OCI-LY7 (cell line): ENCODE results near the gene ALOX5. TPM values are rescaled to one million over a fixed set of nuclear protein-coding genes. Genes with fewer than 3 reads are reported as not detected.
A peak's percentile ranks its signal among the peaks of the same experiment; 100 is the strongest.

Experiments
- BruUV-seq: library from RNA; stranded (reverse); fragments of 400-500 nt; replicated peaks from 2 replicates; lab custom pipeline; 2021; lab: Mats Ljungman, UMichigan
- CTCF ChIA-PET: fragments of 300-600 bp; sonication (Branson Sonifier 250); formaldehyde crosslinking; loops from one replicate; lab custom pipeline; 2022; ENCODE audit warnings: antibody characterized with exemption; ENCODE audit not compliant: unreplicated experiment; lab: Charles Lee
- POLR2A ChIA-PET: fragments of 300-600 bp; sonication (Branson Sonifier 250); formaldehyde crosslinking; loops from one replicate; lab custom pipeline; 2022; ENCODE audit warnings: antibody characterized with exemption; lab: Charles Lee
- DNase-seq: peaks from one replicate; pipeline ENCODE4 v3.0.0-alpha.2; 2015; ENCODE audit warnings: low spot score
- H2AFZ ChIP-seq: fragments of 200-600 bp; sonication (generic), shearing (Covaris generic); 2 replicates; pipeline ENCODE4 v1.6.1; 2014; ENCODE audit warnings: mild to moderate bottlenecking, antibody characterized with exemption, low read length, moderate library complexity
- H3K27ac ChIP-seq: fragments of 200-600 bp; sonication (generic); 2 replicates; pipeline ENCODE4 v1.5.1; 2014; ENCODE audit warnings: mixed run types, low read depth, mild to moderate bottlenecking, moderate library complexity, low read length, inconsistent platforms; ENCODE audit not compliant: poor library complexity, severe bottlenecking
- H3K36me3 ChIP-seq: fragments of 200-600 bp; sonication (generic); 2 replicates; pipeline ENCODE4 v1.6.1; 2014; ENCODE audit warnings: mild to moderate bottlenecking, antibody characterized with exemption, low read length, moderate library complexity, mixed read lengths; ENCODE audit not compliant: insufficient read depth
- H3K4me1 ChIP-seq: fragments of 200-600 bp; sonication (generic); 2 replicates; pipeline ENCODE4 v1.5.1; 2014; ENCODE audit warnings: mild to moderate bottlenecking, low read length; ENCODE audit not compliant: insufficient read depth, poor library complexity, severe bottlenecking
- H3K4me2 ChIP-seq: fragments of 200-600 bp; sonication (generic); 2 replicates; pipeline ENCODE4 v1.6.1; 2014; ENCODE audit warnings: mild to moderate bottlenecking, low read length
- H3K4me3 ChIP-seq: fragments of 200-600 bp; sonication (generic); 2 replicates; pipeline ENCODE4 v1.5.1; 2014; ENCODE audit warnings: mild to moderate bottlenecking, low read depth, low read length; ENCODE audit not compliant: poor library complexity, severe bottlenecking
- H3K79me2 ChIP-seq: fragments of 200-600 bp; sonication (generic); 2 replicates; pipeline ENCODE4 v1.6.1; 2016; ENCODE audit warnings: low read depth, mild to moderate bottlenecking, low read length, moderate library complexity, mixed read lengths; ENCODE audit not compliant: insufficient read depth
- H3K9me2 ChIP-seq: fragments of 200-600 bp; sonication (generic); 2 replicates; pipeline ENCODE4 v1.6.1; 2016; ENCODE audit warnings: mild to moderate bottlenecking, low read length, mixed read lengths; ENCODE audit not compliant: insufficient read depth
- H3K9me3 ChIP-seq: fragments of 200-600 bp; sonication (generic); 2 replicates; pipeline ENCODE4 v1.6.1; 2014; ENCODE audit warnings: mild to moderate bottlenecking, mixed run types, low read length, mixed read lengths
- H4K20me1 ChIP-seq: fragments of 200-600 bp; sonication (generic); 2 replicates; pipeline ENCODE4 v1.6.1; 2014; ENCODE audit warnings: mild to moderate bottlenecking, antibody characterized with exemption, low read length, moderate library complexity, mixed read lengths; ENCODE audit not compliant: insufficient read depth
- EZH2phosphoT487 ChIP-seq: fragments of 200-600 bp; sonication (generic); IDR thresholded peaks from 2 replicates; pipeline ENCODE4 v1.6.1; 2018; ENCODE audit warnings: low read depth, borderline replicate concordance, mild to moderate bottlenecking, mixed run types, antibody characterized with exemption, low read length, moderate library complexity, mixed read lengths
- intact Hi-C: fragments of 100-400 bp; cut with micrococcal nuclease; formaldehyde crosslinking; loops from one replicate; pipeline ENCODE4 v1.10.0; 2022; ENCODE audit not compliant: unreplicated experiment
- total RNA-seq, 2 experiments: library from RNA; depleted of rRNA in 1 of 2; stranded (reverse); fragments of >200 nt in 1 of 2; shearing (Covaris generic) in 1 of 2; gene quantifications; 2 replicates each; pipeline ENCODE4 v1.2.3, GENCODE V29; 2014 to 2022
- TF ChIP-seq, protein P1 (sequence below): fragments of 200-600 bp; sonication (generic); conservative IDR thresholded peaks from 2 replicates; pipeline ENCODE4 v1.5.1; 2014; ENCODE audit warnings: mild to moderate bottlenecking, antibody characterized with exemption, low read length, moderate library complexity, mixed read lengths

ALOX5 gene
- total RNA-seq, 2 experiments from 2014 or later: 139 to 164 TPM

GRCh38 chr10:45374350-45375052, 485 bp downstream of the ALOX5 start:
- H3K4me1 ChIP-seq: peaks cover 58% of the 10 kb centered on the region
- peak overlapping the region; percentile 89 for H3K4me3 ChIP-seq
- intact Hi-C loops: loop anchor here (1.0 to 5.0 kb wide), 3 partner anchors 88 to 298 kb away; partner anchors contain the start of gene ZFAND4
- peaks cover 41% of the 10 kb centered on the region for H3K36me3 ChIP-seq
- no peak overlapping the region for H2AFZ ChIP-seq
- H3K27ac ChIP-seq: peak overlapping the region; percentile 72
- peak; percentile 48 for DNase-seq
- TF ChIP-seq EZH2phosphoT487: no peak
- TF ChIP-seq, protein P1, sequence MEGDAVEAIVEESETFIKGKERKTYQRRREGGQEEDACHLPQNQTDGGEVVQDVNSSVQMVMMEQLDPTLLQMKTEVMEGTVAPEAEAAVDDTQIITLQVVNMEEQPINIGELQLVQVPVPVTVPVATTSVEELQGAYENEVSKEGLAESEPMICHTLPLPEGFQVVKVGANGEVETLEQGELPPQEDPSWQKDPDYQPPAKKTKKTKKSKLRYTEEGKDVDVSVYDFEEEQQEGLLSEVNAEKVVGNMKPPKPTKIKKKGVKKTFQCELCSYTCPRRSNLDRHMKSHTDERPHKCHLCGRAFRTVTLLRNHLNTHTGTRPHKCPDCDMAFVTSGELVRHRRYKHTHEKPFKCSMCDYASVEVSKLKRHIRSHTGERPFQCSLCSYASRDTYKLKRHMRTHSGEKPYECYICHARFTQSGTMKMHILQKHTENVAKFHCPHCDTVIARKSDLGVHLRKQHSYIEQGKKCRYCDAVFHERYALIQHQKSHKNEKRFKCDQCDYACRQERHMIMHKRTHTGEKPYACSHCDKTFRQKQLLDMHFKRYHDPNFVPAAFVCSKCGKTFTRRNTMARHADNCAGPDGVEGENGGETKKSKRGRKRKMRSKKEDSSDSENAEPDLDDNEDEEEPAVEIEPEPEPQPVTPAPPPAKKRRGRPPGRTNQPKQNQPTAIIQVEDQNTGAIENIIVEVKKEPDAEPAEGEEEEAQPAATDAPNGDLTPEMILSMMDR: no peak
- peaks cover 30% of the 10 kb centered on the region for H4K20me1 ChIP-seq
- no TSS peak for BruUV-seq
- no peaks in the 10 kb centered on the region for H3K9me2 ChIP-seq
- peaks cover 80% of the 10 kb centered on the region for H3K79me2 ChIP-seq
- ChIA-PET CTCF (no interaction called here), POLR2A (interaction anchor here (0.6 to 2.4 kb wide), 9 partner anchors 65 to 1393 kb away, joined by 3 to 16 read pairs (median 4); no protein-coding TSS in a partner anchor)
- peak overlapping the region; percentile 92 for H3K4me2 ChIP-seq
- no peaks in the 10 kb centered on the region for H3K9me3 ChIP-seq

DNA sequence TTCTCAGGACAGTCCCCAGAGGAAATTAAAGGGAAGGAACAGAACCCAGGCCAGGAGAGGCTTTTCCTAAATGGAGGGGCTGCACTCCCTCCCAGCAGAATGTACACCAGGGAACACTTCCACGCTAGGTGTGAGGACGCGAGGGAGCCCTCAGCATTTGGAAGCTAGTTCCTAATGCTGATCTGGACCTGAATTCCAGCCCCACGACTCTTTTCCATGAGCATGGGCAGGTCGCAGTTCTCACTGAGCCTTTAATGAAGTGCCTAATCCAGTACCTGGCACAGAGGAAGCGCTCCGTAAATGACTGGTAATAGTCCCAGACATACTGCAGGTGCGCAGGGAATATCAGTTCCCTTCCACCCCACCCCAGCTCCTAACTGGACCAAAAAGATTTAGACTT, 1.1 kb downstream of the ALOX5 start:
- H3K36me3 ChIP-seq: peaks cover 47% of the 10 kb centered on the region
- CTCF ChIA-PET: no interaction called here

More for the DNA sequence above, 1.1 kb downstream of the ALOX5 start:
- DNase-seq: no peak
- H3K79me2 ChIP-seq: peaks cover 74% of the 10 kb centered on the region
- POLR2A ChIA-PET: interaction anchor here (0.6 to 2.4 kb wide), 10 partner anchors 60 to 1394 kb away, joined by 3 to 16 read pairs (median 4); no protein-coding TSS in a partner anchor
- no peak overlapping the region for H2AFZ ChIP-seq
- H3K9me3 ChIP-seq: no peaks in the 10 kb centered on the region
- H3K4me3 ChIP-seq: peak overlapping the region; percentile 89
- peak overlapping the region; percentile 72 for H3K27ac ChIP-seq
- peaks cover 52% of the 10 kb centered on the region for H3K4me1 ChIP-seq
- intact Hi-C loops: no loop called here
- TF ChIP-seq EZH2phosphoT487: no peak
- TF ChIP-seq, protein P1: no peak
- peaks cover 30% of the 10 kb centered on the region for H4K20me1 ChIP-seq
- H3K4me2 ChIP-seq: peak overlapping the region; percentile 92
- no TSS peak for BruUV-seq
- no peaks in the 10 kb centered on the region for H3K9me2 ChIP-seq
